Transverse colon (tissue), 4 donors: Measurements from ENCODE around the gene ALMS1. TPM values are rescaled to one million over a fixed set of nuclear protein-coding genes. Genes with fewer than 3 reads are reported as not detected.
"Not testable (repeated sequence)": the region's sequence is repeated elsewhere in the genome, so short reads cannot be mapped to it uniquely, and the experiment has no call there.

Experiments
- DNase-seq: peaks from one replicate; pipeline ENCODE4 v3.0.0-alpha.2; 2019
- H3K27ac ChIP-seq, 4 donors: fragments of 200-600 bp; sonication (generic); 2 replicates each; pipeline ENCODE4 v1.5.1; 2016 to 2018; ENCODE audit warnings: inconsistent platforms in 4 of 4
- H3K27me3 ChIP-seq: fragments of 200-600 bp; sonication (generic); 2 replicates; pipeline ENCODE4 v1.5.1; 2017; ENCODE audit warnings: inconsistent platforms
- H3K36me3 ChIP-seq, 4 donors: fragments of 200-600 bp; sonication (generic); 2 replicates each; pipeline ENCODE4 v1.5.1; 2017 to 2019; ENCODE audit warnings: inconsistent platforms in 4 of 4
- H3K4me1 ChIP-seq, 4 donors: fragments of 200-600 bp; sonication (generic); 2 replicates each; pipeline ENCODE4 v1.5.1; 2017 to 2020; ENCODE audit warnings: inconsistent platforms in 4 of 4
- H3K4me3 ChIP-seq, 4 donors: fragments of 200-600 bp; sonication (generic); 1 replicate in 1 of 4; 2 replicates in 3 of 4; pipeline versions ENCODE4 v1.5.1 to v1.6.1; 2017 to 2019; ENCODE audit warnings: inconsistent platforms in 4 of 4
- H3K9me3 ChIP-seq, 2 donors: fragments of 200-600 bp; sonication (generic); 2 replicates each; pipeline ENCODE4 v1.5.1; 2017 to 2019; ENCODE audit warnings: inconsistent platforms in 2 of 2
- EP300 ChIP-seq: sonication (generic); formaldehyde crosslinking; IDR thresholded peaks from one replicate; pipeline ENCODE4 v1.6.1; 2017; ENCODE audit warnings: antibody characterized with exemption, low read depth
- POLR2A ChIP-seq: fragments of 450-650 bp; IDR thresholded peaks from one replicate; pipeline ENCODE4 v1.6.1; 2016; ENCODE audit warnings: antibody characterized with exemption, mild to moderate bottlenecking, moderate library complexity
- POLR2AphosphoS5 ChIP-seq, 3 donors: sonication (generic); formaldehyde crosslinking; IDR thresholded peaks; one replicate each; pipeline ENCODE4 v1.6.1; 2016; ENCODE audit warnings: antibody characterized with exemption in 3 of 3
- WGBS, 2 donors: methylation state at CpG; one replicate each; pipeline ENCODE4 v1.1.5; 2018; ENCODE audit warnings: low coverage in 1 of 2; 5-methylcytosine and 5-hydroxymethylcytosine counted together
- in situ Hi-C, 4 donors: fragments of 200-750 bp; cut with MboI; loops; one replicate each; pipeline versions ENCODE4 v1.15.0 to v1.15.1; 2017; ENCODE audit warnings: low sequenced_read_pairs in 3 of 4, low pct_ligation_motif_present in 1 of 4, low pct_unique_long_range_greater_than_20kb in 1 of 4
- intact Hi-C: fragments of 100-400 bp; cut with DNase I; formaldehyde crosslinking; loops from one replicate; pipeline ENCODE4 v1.15.1; 2023; ENCODE audit warnings: low total_unique reads
- total RNA-seq, 4 donors: library from RNA; depleted of rRNA; stranded (reverse); fragments of >200 nt; gene quantifications; one replicate each; pipeline ENCODE4 v1.1.0, GENCODE V29; 2016
- TF ChIP-seq, protein P1 (sequence below), 5 experiments: fragments of 200-600 bp in 3 of 5; fragments of 450-650 bp in 2 of 5; sonication (generic) in 3 of 5; IDR thresholded peaks; 1 replicate in 2 of 5; 2 replicates in 3 of 5; pipeline ENCODE4 v1.5.1; 2016 to 2017; ENCODE audit warnings: antibody characterized with exemption in 5 of 5, inconsistent platforms in 3 of 5, mild to moderate bottlenecking in 2 of 5, moderate library complexity in 1 of 5

ALMS1 gene
- total RNA-seq, 4 donors from 2014 or later = 22.4 to 72.4 (median 29.9) TPM

GRCh38 chr2:73341039-73341438 is 44.6 kb upstream of the ALMS1 start:
- Histone ChIP-seq H3K4me3 (no peak overlapping the region), H3K9me3 (no peaks in the 10 kb centered on the region), H3K36me3 (no peaks in the 10 kb centered on the region), H3K27ac (no peak overlapping the region), H3K4me1 (no peaks in the 10 kb centered on the region), H3K27me3 (no peaks in the 10 kb centered on the region)
- intact Hi-C loops (no loop called here), in situ Hi-C loops (no loop called here)
- WGBS, 2 donors = 63% methylated on average over 3 of the region's 3 CpGs
- DNase-seq = no peak
- TF ChIP-seq, protein P1, sequence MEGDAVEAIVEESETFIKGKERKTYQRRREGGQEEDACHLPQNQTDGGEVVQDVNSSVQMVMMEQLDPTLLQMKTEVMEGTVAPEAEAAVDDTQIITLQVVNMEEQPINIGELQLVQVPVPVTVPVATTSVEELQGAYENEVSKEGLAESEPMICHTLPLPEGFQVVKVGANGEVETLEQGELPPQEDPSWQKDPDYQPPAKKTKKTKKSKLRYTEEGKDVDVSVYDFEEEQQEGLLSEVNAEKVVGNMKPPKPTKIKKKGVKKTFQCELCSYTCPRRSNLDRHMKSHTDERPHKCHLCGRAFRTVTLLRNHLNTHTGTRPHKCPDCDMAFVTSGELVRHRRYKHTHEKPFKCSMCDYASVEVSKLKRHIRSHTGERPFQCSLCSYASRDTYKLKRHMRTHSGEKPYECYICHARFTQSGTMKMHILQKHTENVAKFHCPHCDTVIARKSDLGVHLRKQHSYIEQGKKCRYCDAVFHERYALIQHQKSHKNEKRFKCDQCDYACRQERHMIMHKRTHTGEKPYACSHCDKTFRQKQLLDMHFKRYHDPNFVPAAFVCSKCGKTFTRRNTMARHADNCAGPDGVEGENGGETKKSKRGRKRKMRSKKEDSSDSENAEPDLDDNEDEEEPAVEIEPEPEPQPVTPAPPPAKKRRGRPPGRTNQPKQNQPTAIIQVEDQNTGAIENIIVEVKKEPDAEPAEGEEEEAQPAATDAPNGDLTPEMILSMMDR (IDR thresholded peaks at IDR 0.05) = no peak
- no peak for TF ChIP-seq POLR2AphosphoS5 (IDR thresholded peaks at IDR 0.05)

DNA sequence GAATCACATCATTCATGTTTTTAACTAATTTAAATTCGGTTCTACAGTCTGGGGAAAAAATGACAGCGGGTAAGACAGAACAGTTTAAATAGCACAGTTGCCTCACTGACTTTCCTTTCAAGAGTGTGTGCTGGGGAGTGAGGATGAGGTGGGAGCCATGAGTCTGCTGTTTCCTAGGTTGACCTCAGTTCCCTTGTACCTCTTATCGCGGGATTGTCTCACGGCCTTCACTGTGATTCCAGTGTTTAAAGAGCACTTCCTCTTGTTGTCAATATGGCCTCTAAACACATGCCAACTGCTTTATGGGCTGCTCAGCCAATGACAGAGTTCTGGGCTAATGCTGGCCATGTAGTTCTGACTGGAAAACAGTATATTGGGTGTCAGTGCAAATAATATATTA is 41.6 kb upstream of the ALMS1 start:
- DNase-seq = no peak
- Histone ChIP-seq H3K27me3 (no peaks in the 10 kb centered on the region), H3K36me3 (no peaks in the 10 kb centered on the region), H3K27ac (no peak overlapping the region), H3K4me3 (no peak overlapping the region), H3K4me1 (no peaks in the 10 kb centered on the region), H3K9me3 (no peaks in the 10 kb centered on the region)
- intact Hi-C loops (no loop called here), in situ Hi-C loops (no loop called here)
- WGBS, 2 donors = 77 to 83% methylated on average over 4 to 5 of the region's 5 CpGs
- TF ChIP-seq EP300 = no peak
- TF ChIP-seq, protein P1 (IDR thresholded peaks at IDR 0.05) = no peak
- TF ChIP-seq POLR2A = no peak
- no peak for TF ChIP-seq POLR2AphosphoS5 (IDR thresholded peaks at IDR 0.05)

GRCh38 chr2:73344747-73345146 is 40.9 kb upstream of the ALMS1 start:
- H3K36me3 ChIP-seq, H3K27ac ChIP-seq, H3K4me3 ChIP-seq, H3K27me3 ChIP-seq, H3K4me1 ChIP-seq, H3K9me3 ChIP-seq, DNase-seq, in situ Hi-C loops, intact Hi-C loops: not testable (repeated sequence)
- 79 to 87% methylated on average over 3 of the region's 3 CpGs for WGBS, 2 donors

- Histone ChIP-seq H3K4me3 (no peak overlapping the region), H3K27me3 (no peaks in the 10 kb centered on the region), H3K36me3 (no peaks in the 10 kb centered on the region), H3K27ac (no peak overlapping the region), H3K9me3 (no peaks in the 10 kb centered on the region), H3K4me1 (no peaks in the 10 kb centered on the region)
- TF ChIP-seq, protein P1 (IDR thresholded peaks at IDR 0.05) = no peak
- in situ Hi-C loops = no loop called here
- DNase-seq = no peak
- 73 to 100% methylated on average over 1 to 4 of the region's 4 CpGs for WGBS, 2 donors
- intact Hi-C loops = no loop called here
Measured at GRCh38 chr2:73350035-73350691, 35.5 kb upstream of the ALMS1 start.

- no peak overlapping the region for H3K27ac ChIP-seq
- intact Hi-C loops (loop anchor here (5.0 kb wide), 1 partner anchor 951 kb away; no protein-coding TSS in a partner anchor), in situ Hi-C loops (no loop called here)
- H3K4me3 ChIP-seq = no peak overlapping the region
- TF ChIP-seq, protein P1 (IDR thresholded peaks at IDR 0.05) = no peak
- TF ChIP-seq POLR2AphosphoS5 (IDR thresholded peaks at IDR 0.05) = no peak
- TF ChIP-seq EP300 = no peak
- no peak for TF ChIP-seq POLR2A
- WGBS, 2 donors = 79 to 95% methylated on average over 3 of the region's 3 CpGs
- no peaks in the 10 kb centered on the region for H3K4me1 ChIP-seq
- H3K27me3 ChIP-seq = no peaks in the 10 kb centered on the region
- DNase-seq = no peak
- no peaks in the 10 kb centered on the region for H3K9me3 ChIP-seq
- H3K36me3 ChIP-seq = no peaks in the 10 kb centered on the region
Measured at GRCh38 chr2:73356097-73356496, 29.5 kb upstream of the ALMS1 start.
